Hepatocyte (in vitro differentiated cells): ENCODE results near the gene MDFIC2.

ENCODE experiments used
- EZH2 ChIP-seq: fragments of 200-600 bp; sonication (generic); IDR thresholded peaks from 2 replicates; pipeline ENCODE4 v1.6.1; 2016; ENCODE audit warnings: antibody characterized with exemption, mild to moderate bottlenecking, borderline replicate concordance
- EZH2phosphoT487 ChIP-seq: fragments of 200-600 bp; sonication (generic); IDR thresholded peaks from one replicate; pipeline ENCODE4 v1.6.1; 2018; ENCODE audit warnings: antibody characterized with exemption, mild to moderate bottlenecking, low read depth, moderate library complexity; ENCODE audit not compliant: unreplicated experiment, severe bottlenecking
- TF ChIP-seq, protein P1 (sequence below): fragments of 200-600 bp; sonication (generic); IDR thresholded peaks from 2 replicates; pipeline ENCODE4 v1.5.1; 2016; ENCODE audit warnings: antibody characterized with exemption, mild to moderate bottlenecking; ENCODE audit not compliant: poor library complexity

DNA sequence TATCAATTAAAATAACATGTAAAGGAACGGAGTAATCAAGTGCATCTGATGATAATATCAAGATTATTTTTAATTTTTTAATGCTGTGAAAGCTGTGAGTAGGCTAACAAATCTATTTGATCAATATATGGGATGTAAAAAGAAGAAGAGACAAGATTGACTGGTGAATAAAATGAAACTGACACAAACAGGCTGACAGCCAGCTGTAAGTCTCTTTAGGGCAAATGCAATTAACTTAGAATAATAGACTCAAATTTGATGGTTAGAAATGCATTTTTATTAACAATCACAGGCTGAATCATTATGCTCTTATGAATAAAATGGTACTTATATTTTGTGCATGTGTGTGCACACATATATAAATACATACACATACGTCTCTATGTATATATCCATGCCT lies 68.0 kb downstream of the MDFIC2 start:
- TF ChIP-seq EZH2: no peak
- TF ChIP-seq, protein P1, sequence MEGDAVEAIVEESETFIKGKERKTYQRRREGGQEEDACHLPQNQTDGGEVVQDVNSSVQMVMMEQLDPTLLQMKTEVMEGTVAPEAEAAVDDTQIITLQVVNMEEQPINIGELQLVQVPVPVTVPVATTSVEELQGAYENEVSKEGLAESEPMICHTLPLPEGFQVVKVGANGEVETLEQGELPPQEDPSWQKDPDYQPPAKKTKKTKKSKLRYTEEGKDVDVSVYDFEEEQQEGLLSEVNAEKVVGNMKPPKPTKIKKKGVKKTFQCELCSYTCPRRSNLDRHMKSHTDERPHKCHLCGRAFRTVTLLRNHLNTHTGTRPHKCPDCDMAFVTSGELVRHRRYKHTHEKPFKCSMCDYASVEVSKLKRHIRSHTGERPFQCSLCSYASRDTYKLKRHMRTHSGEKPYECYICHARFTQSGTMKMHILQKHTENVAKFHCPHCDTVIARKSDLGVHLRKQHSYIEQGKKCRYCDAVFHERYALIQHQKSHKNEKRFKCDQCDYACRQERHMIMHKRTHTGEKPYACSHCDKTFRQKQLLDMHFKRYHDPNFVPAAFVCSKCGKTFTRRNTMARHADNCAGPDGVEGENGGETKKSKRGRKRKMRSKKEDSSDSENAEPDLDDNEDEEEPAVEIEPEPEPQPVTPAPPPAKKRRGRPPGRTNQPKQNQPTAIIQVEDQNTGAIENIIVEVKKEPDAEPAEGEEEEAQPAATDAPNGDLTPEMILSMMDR: no peak
- TF ChIP-seq EZH2phosphoT487: no peak
